HPDE6-E6E7 (cell line): ENCODE measurements around the gene KCNQ5.
A peak's percentile ranks its signal among the peaks of the same experiment; 100 is the strongest.
"Not testable (repeated sequence)": the region's sequence is repeated elsewhere in the genome, so short reads cannot be mapped to it uniquely, and the experiment has no call there.

Experiments
- DNase-seq: peaks from one replicate; pipeline ENCODE4 v3.0.0; 2011; ENCODE audit warnings: missing footprints; ENCODE audit errors: extremely low spot score

Gene KCNQ5

GRCh38 chr6:72950114-72950860 lies 328.4 kb downstream of the KCNQ5 start:
- DNase-seq, result peak; percentile 26

- DNase-seq, result peak; percentile 31
Measured at GRCh38 chr6:72952808-72953630, 331.2 kb downstream of the KCNQ5 start.

GRCh38 chr6:72953971-72954381 lies 332.1 kb downstream of the KCNQ5 start:
- DNase-seq, result no peak

GRCh38 chr6:72954716-72955115 lies 332.9 kb downstream of the KCNQ5 start:
- DNase-seq, result no peak

GRCh38 chr6:72955666-72956065 lies 333.8 kb downstream of the KCNQ5 start:
- no peak for DNase-seq

- DNase-seq, result no peak
Measured at GRCh38 chr6:72956272-72956671, 334.4 kb downstream of the KCNQ5 start.

- DNase-seq, result no peak
Measured at GRCh38 chr6:72959821-72960220, 338.0 kb downstream of the KCNQ5 start.

GRCh38 chr6:72963946-72964345 lies 342.1 kb downstream of the KCNQ5 start:
- no peak for DNase-seq

- DNase-seq, result no peak
Measured at GRCh38 chr6:72966628-72967280, 344.9 kb downstream of the KCNQ5 start.

- DNase-seq, result no peak
Measured at GRCh38 chr6:72967329-72967728, 345.5 kb downstream of the KCNQ5 start.

- peak; percentile 70 for DNase-seq
Measured at GRCh38 chr6:72968704-72969103, 346.8 kb downstream of the KCNQ5 start.

GRCh38 chr6:72969666-72970065 lies 347.8 kb downstream of the KCNQ5 start:
- DNase-seq, result no peak

GRCh38 chr6:72972579-72972978 lies 350.7 kb downstream of the KCNQ5 start:
- no peak for DNase-seq

- no peak for DNase-seq
Measured at GRCh38 chr6:72974276-72974675, 352.4 kb downstream of the KCNQ5 start.

- no peak for DNase-seq
Measured at GRCh38 chr6:72975352-72975752, 353.5 kb downstream of the KCNQ5 start.

GRCh38 chr6:72976484-72976883 lies 354.6 kb downstream of the KCNQ5 start:
- DNase-seq, result no peak

- DNase-seq, result no peak
Measured at GRCh38 chr6:72977114-72977513, 355.2 kb downstream of the KCNQ5 start.

GRCh38 chr6:72978808-72979207 lies 356.9 kb downstream of the KCNQ5 start:
- DNase-seq, result not testable (repeated sequence)

GRCh38 chr6:72984189-72984831 lies 362.4 kb downstream of the KCNQ5 start:
- DNase-seq, result not testable (repeated sequence)

- DNase-seq, result no peak
Measured at GRCh38 chr6:72984981-72985665, 363.3 kb downstream of the KCNQ5 start.

- no peak for DNase-seq
Measured at GRCh38 chr6:72987301-72987700, 365.4 kb downstream of the KCNQ5 start.
